Posterior vena cava (tissue), 2 donors: Measurements from ENCODE around the gene FERMT3. TPM values are rescaled to one million over a fixed set of nuclear protein-coding genes. Genes with fewer than 3 reads are reported as not detected.

Source experiments
- DNase-seq: peaks from one replicate; pipeline ENCODE4 v3.0.0-alpha.2; 2020; ENCODE audit warnings: low spot score
- intact Hi-C, 2 donors: fragments of 100-400 bp; cut with DNase I; formaldehyde crosslinking; loops; one replicate each; pipeline versions ENCODE4 v1.14.1 to v1.14.2; 2022 to 2023
- total RNA-seq, 2 donors: library from RNA; stranded (reverse); fragmentation: NEBNext Ultra II Directional; extraction: Animal tissue kit (Norgen Biotek cat#: 25700); gene quantifications; one replicate each; pipeline ENCODE4 v1.2.1, GENCODE V29; 2021
- donor health status: DM: yes; HTN: yes; CAD: no.
- donor health status: DM: yes; HTN: yes; CAD: no.

Gene FERMT3
- total RNA-seq, 2 donors from 2014 or later, result 30.3 to 44.0 TPM

DNA sequence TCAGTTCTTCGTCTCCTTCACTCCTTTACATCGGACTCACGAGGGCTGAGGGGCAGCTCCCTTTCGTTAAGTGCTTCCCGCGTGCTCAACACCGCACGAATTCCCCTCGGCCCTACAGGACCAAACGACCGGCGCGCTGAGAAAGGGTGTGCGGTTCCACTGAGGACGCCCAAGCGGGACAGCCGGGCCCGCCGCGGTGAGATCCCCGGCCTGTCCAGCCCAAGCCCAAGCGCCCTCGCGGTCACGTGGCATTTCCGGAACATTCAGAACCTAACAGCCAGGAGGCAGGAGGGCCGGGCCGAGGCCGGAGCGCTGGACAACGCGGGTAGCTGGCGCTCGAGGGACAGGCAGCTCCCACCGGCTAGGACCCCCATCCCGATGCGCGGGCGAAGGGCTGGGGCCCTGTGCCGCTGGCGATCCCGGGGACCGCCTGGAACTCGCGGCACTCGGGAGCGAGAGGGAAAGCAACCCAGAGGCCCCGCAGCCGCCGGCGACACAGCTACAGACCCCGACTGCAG is 21.3 kb upstream of the FERMT3 start:
- intact Hi-C loops, result no loop called here
- peak; percentile 96 for DNase-seq

DNA sequence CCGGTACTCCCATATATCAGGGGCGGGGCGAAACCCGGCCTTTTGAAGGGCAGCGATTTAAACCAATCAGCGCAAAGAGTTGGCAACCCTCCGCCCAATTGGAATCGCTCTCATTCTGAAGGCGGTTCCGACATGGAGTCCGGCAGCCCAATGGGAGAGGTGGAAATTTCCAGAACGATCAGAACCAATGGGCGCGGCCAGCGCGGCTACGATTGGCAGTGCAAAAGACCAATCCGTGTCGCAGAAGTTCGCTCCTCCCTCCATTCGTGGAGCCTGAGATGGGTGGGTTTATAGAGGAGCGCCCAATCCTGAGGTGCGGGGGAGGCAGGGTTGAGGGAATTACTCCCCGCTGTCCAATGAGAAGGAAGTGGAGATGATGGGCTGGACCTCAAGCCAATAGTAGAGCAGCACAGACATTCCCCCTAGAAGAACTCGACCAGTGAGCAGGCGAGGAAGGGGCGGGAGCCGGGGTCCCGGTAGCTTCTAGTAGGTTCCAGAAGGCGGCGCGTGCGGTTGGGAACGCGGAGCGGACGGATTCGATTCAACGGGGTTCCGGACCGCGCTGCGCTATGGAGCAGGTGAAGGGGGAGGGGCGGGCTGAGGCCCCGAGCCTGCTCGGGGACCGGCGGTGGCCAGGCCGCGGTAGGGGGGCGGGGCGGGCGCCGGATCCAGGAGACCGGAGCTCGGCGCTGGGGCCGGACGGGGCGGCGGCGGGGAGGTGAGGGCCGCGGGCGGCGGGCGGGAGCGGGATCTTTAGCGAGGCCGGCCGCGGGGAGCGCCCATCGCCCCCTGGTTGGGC is 20.6 kb upstream of the FERMT3 start, which contains the start of gene STIP1:
Gene STIP1, plus strand, starts transcription at position 479 of the 799 bp plus-strand sequence. Its CDS starts 91 bp downstream, at position 570.
- intact Hi-C loops, result no loop called here
- peak; percentile 99 for DNase-seq

DNA sequence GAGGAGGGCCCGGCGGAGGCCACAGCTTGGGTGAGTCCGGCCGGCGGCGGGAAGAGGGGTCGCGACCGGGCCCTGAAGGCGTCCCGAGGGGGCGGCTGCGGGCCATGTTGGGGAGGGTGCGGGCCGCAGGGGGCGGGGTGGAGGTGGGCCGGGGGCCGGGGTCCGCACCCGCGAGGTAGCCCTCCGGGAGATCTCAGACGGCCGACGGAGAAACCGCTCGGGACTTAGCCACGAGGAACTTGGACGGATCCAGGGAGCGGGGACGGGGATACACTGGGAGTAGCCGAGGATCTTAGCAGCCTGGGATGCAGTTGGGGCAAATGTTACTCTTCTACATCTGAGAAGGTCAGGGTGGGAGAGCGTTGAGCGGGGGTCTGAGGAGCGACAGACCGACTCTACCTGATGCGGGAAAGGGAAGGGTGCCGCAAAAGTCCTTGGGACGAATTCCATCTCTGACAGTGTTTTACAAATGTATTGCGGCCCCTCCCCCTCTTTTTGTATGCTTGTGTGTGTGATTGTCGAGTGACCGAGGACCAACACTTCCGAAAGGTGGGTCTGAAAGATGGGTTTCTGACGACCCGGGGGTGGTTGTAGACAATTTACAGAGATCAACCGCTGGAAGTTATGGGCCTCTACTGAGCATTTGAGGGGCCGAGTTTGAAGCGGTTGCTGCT is 19.9 kb upstream of the FERMT3 start:
- no peak for DNase-seq
- intact Hi-C loops, result no loop called here

DNA sequence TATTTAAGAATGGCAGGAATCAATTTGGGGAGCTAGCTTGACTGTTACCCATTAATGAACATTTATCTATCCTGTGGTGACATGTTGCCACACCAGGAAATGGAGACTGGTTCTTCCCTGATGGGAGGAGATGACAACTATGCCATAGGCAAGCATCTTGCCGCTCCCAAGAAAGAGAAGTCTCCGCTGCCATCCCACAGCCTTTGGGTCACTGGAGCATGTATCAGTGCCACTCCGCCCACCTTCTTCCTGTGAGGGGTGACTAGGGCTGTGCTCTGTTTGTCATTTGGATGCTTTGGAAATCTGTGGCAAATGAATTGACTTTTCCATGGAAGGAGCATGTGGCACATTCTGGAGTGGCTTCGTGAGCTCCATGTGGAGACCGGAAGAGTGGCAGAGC is 14.1 kb upstream of the FERMT3 start:
- intact Hi-C loops, result no loop called here
- no peak for DNase-seq

DNA sequence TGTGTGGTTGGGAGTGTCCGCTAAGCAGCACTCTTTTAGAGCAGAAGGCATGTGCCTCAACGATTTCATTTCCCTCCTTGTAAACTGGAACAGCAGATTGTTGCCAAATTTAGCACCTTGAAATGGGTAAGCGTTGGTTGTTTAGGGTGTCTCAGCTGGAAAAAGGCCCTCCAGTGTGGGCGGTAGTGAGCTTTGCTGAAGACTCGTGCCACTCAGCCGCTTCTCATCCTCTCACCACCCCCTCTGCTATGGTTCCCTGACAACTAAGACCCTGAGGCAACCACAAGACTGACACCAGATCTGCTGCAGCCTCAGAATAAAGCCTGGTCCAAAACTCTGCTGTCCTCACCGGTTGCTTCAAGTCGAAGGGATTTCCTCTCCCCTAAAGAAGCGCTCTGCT is 9.9 kb upstream of the FERMT3 start:
- intact Hi-C loops, result no loop called here
- no peak for DNase-seq

DNA sequence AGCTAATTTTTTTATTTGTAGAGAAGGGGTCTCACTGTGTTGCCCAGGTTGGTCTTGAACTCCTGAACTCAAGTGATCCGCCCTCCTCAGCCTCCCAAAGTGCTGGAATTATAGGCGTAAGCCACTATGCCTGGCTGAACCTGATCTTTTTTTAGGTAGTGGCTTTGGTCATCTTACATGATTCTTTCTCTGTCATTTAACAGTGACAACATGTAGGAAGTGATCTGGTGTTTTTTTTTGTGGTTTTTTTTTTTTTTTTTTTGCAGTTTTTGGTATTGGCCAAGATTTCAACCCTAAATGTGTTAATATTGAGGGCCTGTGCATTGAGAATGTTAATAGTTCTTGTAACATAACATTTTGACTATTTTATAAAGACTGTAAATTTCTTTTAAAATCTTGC is 8.0 kb upstream of the FERMT3 start:
- intact Hi-C loops, result no loop called here
- no peak for DNase-seq

DNA sequence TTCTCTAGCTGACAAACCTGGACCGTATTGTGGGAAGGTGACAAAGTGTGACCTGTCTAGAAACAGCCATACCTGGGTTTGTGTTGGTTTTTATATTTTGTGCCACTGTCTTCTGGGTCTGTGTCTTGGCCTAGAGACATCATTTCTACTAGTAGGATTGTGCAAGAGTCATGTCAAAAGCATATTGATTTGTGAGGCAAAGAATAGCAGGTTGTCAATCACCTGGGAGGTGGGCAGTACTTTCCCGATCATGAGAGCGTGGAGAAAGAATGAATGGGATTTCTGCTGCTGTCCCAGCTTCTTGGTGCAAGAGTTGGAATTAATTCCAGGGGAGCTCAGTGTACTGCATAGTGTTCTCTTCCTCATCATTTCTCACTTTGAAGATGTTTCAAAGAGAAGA is 5.0 kb upstream of the FERMT3 start:
- intact Hi-C loops, result loop anchor here in 1 of 2 donors (10.0 kb wide), 1 partner anchor 93 kb away; the partner anchor contains the start of gene KCNK4

DNA sequence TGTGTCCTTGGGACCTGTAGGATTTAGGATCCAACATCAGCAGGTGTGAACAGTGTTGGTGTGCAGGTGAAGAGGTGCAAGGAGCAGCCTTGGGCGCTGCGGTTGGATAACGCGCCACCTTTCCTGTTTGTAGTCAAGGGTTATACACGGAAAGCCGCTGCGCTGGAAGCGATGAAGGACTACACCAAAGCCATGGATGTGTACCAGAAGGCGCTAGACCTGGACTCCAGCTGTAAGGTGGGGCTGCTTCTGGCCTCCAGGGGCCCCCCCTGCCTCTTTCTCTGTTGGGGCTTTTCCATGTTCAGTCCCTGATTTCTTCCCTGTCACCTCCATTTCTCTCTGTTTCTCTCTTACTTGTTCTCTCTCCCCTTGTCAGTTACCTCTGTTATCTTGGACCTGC is 3.5 kb upstream of the FERMT3 start:
- intact Hi-C loops, result loop anchor here in 1 of 2 donors (10.0 kb wide), 1 partner anchor 92 kb away; the partner anchor contains the start of gene KCNK4
- DNase-seq, result no peak

More for the DNA sequence above, 5.0 kb upstream of the FERMT3 start:
- DNase-seq, result no peak

DNA sequence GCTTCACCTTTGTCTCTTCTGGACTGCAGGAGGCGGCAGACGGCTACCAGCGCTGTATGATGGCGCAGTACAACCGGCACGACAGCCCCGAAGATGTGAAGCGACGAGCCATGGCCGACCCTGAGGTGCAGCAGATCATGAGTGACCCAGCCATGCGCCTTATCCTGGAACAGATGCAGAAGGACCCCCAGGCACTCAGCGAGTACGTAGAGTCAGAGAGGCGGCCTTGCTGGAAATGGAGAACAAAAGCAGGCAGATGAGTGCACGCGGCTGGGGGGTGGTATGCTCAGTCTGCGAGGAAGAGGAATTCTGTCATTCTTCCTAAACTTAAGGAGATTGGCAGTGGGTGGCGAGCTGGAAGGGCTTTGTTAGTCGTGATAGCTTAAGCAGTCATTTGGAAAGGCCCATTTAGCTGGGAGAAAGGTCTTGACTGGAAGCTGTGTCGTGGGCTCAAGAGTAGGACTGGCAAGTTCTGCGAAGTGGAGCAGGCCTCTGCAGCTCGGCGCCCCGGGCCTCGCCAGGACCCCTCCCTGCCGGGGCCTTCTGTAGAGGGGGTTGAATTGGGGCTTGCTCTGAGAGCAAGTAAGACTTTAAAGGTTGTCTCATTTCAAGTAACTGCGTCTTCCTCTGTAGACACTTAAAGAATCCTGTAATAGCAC is 3.0 kb upstream of the FERMT3 start:
- intact Hi-C loops, result loop anchor here in 1 of 2 donors (10.0 kb wide), 1 partner anchor 91 kb away; the partner anchor contains the start of gene KCNK4
- no peak for DNase-seq

DNA sequence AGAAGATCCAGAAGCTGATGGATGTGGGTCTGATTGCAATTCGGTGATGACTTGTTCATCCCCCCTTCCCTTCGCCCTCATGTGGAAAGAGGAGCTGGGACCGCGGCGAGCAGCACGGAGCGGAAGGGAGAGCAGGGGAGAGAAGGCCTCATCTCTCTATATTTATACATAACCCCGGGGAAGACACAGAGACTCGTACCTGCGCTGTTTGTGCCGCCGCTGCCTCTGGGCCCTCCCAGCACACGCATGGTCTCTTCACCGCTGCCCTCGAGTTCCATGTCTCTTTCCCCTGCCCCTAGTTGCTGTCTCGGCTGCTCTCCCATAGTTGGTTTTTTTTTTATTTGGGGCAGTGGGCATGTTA is 2.5 kb upstream of the FERMT3 start:
- DNase-seq, result no peak
- intact Hi-C loops, result loop anchor here in 1 of 2 donors (10.0 kb wide), 1 partner anchor 91 kb away; the partner anchor contains the start of gene KCNK4

DNA sequence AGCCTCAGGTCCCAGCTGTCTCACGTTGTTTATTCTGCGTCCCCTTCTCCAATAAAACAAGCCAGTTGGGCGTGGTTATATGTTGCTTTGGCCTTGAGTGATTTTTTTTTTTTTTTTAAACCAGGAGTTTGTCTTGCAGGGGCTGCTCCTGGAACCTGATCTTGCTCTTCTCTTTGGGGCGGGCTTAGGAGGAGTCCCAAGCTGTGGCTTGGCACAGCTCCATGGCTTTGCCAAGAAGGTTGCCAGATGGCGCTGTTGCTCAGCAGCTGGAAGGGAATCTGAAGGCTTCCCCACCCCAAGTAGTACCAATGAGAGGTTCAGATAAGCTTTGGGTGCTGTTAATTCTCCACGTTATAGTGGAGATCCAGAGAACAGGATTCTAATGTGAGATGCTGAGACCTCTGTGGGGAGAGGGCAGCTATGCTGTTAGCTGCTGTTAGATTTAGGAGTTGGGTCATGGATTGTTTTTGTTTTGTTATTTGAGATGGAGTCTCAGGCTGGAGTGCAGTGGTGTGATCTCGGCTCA is 2.0 kb upstream of the FERMT3 start:
- peak; percentile 95 for DNase-seq
- intact Hi-C loops, result loop anchor here in 1 of 2 donors (10.0 kb wide), 1 partner anchor 90 kb away; the partner anchor contains the start of gene KCNK4

DNA sequence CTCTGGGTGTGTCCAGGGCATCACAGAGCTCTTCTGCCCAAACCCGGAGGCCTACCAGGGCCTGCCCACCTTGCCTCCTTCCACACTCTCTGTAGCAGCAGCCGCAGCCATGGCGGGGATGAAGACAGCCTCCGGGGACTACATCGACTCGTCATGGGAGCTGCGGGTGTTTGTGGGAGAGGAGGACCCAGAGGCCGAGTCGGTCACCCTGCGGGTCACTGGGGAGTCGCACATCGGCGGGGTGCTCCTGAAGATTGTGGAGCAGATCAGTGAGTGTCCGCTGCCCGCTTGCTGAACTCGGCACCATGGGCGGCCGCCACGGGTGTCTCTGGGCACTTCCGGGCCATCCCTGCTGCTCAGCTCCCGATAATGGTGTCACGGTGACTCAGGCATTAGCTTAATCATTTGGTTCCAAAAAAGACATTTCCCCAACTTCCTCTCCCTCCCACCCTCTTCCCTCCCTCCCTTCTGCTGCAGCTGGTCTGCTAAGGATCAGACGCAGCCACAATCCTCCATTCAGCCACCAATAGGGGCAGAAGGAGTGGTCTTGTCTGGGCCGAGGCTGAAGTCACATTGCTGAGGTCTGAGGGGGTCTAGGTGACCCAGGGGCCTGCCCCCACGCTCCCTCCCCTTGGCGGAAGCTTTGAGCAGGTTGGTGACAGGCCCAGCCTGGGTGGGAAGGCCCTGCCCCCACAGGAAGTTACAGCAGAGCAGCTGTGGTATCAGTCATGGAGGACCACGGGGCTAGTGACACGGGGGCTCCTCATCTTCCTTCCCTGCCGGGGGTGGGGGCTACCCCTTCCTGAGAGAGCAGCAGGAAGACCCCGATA is 950 bp downstream of the FERMT3 start:
- intact Hi-C loops, result loop anchor here (1.0 to 10.0 kb wide), 3 partner anchors 16 to 95 kb away; partner anchors contain the start of genes CATSPERZ (in 1 of the 2) and KCNK4 (in 1 of the 2)
- peak; percentile 94 for DNase-seq

DNA sequence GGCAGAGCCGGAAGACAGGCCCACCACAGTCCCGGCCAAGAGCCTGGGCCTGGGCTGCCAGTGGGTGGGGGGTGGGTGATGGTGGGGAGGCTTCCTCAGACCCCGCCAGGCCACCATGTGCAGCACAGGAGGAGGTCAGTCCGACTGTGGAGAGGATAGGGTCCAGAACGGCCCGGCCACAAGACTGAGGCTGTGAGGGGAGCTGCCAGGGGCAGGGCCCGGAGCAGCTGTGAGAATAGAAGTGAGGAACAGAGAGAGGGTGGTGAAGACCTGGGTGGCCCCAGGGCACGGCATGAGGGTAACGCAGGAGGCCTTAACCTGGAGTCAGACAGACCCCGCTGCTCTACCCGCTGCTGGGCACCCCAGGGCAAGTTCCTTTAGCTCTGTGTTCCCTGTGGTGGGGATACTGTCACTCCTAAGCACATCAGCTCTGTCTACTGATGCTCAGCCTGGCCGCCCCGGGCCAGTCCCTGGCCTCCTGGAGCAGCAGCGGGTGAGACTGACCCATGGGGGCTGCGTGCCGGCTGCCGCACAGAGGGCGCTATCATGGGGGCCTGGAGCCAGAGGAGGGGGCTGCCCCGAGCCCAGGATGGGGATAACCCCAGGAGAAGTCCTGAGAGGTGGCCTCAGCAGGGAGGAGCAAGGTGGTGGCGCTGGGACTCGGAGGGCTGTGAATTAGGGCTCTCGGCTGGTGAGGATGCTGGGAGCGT is 1.7 kb downstream of the FERMT3 start:
- intact Hi-C loops, result loop anchor here (5.0 to 10.0 kb wide), 2 partner anchors 87 to 94 kb away; partner anchors contain the start of genes CATSPERZ (in 1 of the 2) and KCNK4 (in 1 of the 2)
- DNase-seq, result peak; percentile 82

DNA sequence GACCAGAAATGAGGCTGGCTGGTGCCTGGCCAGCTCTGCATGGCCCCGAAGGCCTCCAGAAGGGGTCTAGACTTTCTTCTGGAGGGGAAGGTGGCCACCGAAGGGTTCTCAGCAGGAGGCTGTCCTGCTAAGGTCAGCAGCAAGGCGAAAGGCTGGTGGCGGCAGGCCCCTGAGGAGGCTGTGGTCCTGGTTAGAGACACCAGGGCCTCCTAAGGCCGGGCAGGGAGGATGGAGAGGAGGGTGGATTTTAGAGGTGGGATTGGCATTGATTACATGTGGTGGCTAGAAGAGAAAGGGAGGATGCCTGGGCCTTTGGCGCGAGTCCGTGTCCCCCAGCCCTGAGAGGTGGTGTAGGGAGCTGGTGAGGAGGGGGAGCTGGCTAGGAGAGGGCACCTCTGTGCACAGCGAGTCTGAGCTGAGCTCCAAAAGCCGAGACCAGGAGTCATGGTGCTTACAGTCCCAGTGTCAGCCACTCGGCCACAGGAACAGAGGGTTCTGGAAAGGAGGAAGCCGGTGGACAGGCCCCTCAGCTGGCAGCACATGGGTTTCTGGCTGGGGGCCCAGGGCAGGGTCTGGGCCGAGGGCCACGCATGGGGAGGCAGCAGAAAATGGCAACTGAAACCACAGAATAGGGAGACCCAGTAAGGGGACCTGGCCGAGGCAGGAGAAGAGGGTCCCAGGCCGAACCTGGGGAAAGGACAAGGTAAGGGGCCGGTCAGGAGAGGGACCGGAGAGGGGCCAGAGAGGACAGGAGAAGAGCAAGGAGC is 2.5 kb downstream of the FERMT3 start:
- intact Hi-C loops, result loop anchor here (5.0 to 10.0 kb wide), 2 partner anchors 86 to 93 kb away; partner anchors contain the start of genes CATSPERZ (in 1 of the 2) and KCNK4 (in 1 of the 2)
- peak; percentile 83 for DNase-seq

DNA sequence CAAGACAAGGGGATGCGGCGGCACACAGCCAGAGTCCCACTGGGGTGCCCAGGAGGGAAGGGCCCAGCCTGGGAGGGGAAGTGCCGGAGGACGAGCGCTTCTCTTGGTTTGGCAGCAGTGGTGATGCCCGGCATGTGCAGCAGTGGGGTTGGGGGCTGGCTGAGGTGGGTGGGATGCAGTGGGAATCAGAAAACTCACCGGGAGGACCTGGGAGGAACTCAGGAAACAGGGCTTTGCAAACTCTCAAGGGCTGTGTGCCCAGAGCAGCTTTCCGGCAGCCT is 3.0 kb downstream of the FERMT3 start:
- DNase-seq, result no peak
- intact Hi-C loops, result loop anchor here (5.0 to 10.0 kb wide), 2 partner anchors 85 to 93 kb away; partner anchors contain the start of genes CATSPERZ (in 1 of the 2) and KCNK4 (in 1 of the 2)

DNA sequence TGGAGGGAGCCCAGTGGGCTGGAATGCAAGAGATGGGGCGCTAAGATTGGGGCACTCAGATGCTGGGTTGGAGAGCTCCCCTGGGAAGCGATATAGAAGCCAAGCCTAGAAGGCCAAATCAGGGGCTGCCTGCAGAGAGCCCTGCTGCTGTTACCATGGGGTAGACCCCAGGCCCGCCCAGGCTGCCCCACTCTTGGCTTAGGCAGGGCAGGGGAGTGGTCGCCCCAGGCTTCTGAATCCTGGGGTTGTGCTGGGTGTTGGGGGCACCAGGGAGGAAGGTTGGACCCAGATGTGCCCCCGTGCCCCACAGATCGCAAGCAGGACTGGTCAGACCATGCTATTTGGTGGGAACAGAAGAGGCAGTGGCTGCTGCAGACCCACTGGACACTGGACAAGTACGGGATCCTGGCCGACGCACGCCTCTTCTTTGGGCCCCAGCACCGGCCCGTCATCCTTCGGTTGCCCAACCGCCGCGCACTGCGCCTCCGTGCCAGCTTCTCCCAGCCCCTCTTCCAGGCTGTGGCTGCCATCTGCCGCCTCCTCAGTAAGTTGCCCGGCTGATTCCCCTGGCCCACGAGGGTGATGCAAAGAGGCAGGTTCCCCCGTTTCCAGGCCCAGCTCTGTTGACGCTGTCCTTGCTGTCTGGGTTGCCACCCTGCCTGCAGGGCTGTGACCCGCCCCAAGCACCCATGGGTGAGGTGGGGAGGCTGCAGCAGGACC is 3.9 kb downstream of the FERMT3 start:
- no peak for DNase-seq
- intact Hi-C loops, result no loop called here
